ENCODE results near the gene SLC24A3. TPM values are rescaled to one million over a fixed set of nuclear protein-coding genes. Genes with fewer than 3 reads are reported as not detected.

Gene SLC24A3
- total RNA-seq, 1 experiment from 2014 or later = not detected

DNA sequence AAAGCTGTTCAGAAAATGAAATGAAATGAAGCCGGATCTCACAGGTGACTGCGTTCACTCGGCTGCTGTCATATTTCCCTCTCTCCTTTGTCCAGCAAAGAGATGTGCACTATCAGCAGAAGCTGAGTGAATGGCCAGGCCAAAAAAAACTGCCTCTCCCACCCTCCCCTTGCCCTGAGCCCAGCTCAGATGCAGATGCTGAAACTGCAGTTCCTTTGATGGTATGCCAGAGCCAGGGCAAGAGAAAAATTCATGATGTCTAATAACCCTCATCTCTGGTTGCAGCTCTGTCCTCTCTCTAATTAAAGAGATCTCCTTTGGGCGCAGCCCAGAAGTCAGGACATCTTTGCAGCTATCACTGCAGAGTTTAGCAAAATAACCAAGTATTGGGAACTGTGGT, 335.1 kb downstream of the SLC24A3 start:
- Histone ChIP-seq H3K27ac (ENCODE audit: low read length) (no peak overlapping the region), H3K9me3 (ENCODE audit: control insufficient read depth, insufficient read depth, low read depth, low read length) (no peaks in the 10 kb centered on the region), H3K4me1 (ENCODE audit: control insufficient read depth, insufficient read depth, low read length) (no peaks in the 10 kb centered on the region), H3K4me3 (ENCODE audit: low read depth in 2 of 2, low read length in 2 of 2) (no peak overlapping the region), H3K27me3 (ENCODE audit: control insufficient read depth, insufficient read depth, low read length) (peaks cover 3% of the 10 kb centered on the region; the same call in 1 of the 2 replicates), H3K36me3 (ENCODE audit: control insufficient read depth, insufficient read depth, low read length) (no peaks in the 10 kb centered on the region)
- ChIA-PET POLR2A (no interaction called here), CTCF (no interaction called here)
- ATAC-seq (no peak), DNase-seq (ENCODE audit: low read depth, low spot score) (no peak)
- in situ Hi-C loops (cut with HindIII; ENCODE audit: low pct_unique_long_range_greater_than_20kb, low sequenced_read_pairs) = no loop called here
- intact Hi-C loops (cut with micrococcal nuclease; ENCODE audit: unreplicated experiment) = no loop called here
- TF ChIP-seq REST (IDR thresholded peaks at IDR 0.05; ENCODE audit: insufficient read depth in 1 of 2, low read depth in 2 of 2, low read length in 1 of 2) (no peak), POLR2AphosphoS5 (IDR thresholded peaks at IDR 0.05; ENCODE audit: low read depth, low read length) (no peak), TCF7L2 (IDR thresholded peaks at IDR 0.05; ENCODE audit: low read depth, low read length) (no peak), SIN3A (IDR thresholded peaks at IDR 0.05; ENCODE audit: borderline replicate concordance, insufficient read depth, low read depth, low read length) (no peak)
- TF ChIP-seq, protein P1, sequence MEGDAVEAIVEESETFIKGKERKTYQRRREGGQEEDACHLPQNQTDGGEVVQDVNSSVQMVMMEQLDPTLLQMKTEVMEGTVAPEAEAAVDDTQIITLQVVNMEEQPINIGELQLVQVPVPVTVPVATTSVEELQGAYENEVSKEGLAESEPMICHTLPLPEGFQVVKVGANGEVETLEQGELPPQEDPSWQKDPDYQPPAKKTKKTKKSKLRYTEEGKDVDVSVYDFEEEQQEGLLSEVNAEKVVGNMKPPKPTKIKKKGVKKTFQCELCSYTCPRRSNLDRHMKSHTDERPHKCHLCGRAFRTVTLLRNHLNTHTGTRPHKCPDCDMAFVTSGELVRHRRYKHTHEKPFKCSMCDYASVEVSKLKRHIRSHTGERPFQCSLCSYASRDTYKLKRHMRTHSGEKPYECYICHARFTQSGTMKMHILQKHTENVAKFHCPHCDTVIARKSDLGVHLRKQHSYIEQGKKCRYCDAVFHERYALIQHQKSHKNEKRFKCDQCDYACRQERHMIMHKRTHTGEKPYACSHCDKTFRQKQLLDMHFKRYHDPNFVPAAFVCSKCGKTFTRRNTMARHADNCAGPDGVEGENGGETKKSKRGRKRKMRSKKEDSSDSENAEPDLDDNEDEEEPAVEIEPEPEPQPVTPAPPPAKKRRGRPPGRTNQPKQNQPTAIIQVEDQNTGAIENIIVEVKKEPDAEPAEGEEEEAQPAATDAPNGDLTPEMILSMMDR (IDR thresholded peaks at IDR 0.05) = no peak
- no TSS peak for BruUV-seq (replicated peaks)

DNA sequence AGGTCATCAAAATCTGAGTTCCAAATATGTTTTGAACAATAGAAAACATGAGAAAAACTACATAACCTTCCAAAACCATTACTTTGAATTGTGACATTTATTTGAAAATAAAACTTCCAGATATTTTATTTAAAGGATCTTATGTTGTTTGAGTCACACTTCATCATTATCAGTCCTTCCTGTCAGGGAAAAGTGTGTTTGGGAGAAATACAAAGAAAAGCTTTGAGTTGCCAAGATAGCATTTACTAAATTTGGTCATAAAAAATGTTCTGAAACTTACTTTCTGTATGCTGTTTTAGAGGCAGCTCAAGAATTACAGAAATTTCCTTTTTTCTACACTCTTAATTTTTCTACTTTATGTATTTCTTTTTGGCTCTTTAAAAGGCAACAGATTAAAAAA, 337.5 kb downstream of the SLC24A3 start:
- intact Hi-C loops (cut with micrococcal nuclease; ENCODE audit: unreplicated experiment) = no loop called here
- no peak overlapping the region for H3K27ac ChIP-seq (ENCODE audit: low read length)
- TF ChIP-seq POLR2AphosphoS5 (IDR thresholded peaks at IDR 0.05; ENCODE audit: low read depth, low read length) = no peak
- TF ChIP-seq REST (IDR thresholded peaks at IDR 0.05; ENCODE audit: insufficient read depth in 1 of 2, low read depth in 2 of 2, low read length in 1 of 2) = no peak
- no peak overlapping the region for H3K4me3 ChIP-seq (ENCODE audit: low read depth in 2 of 2, low read length in 2 of 2)
- ATAC-seq (no peak), DNase-seq (ENCODE audit: low read depth, low spot score) (no peak)
- no peaks in the 10 kb centered on the region for H3K9me3 ChIP-seq (ENCODE audit: control insufficient read depth, insufficient read depth, low read depth, low read length)
- BruUV-seq (replicated peaks) = no TSS peak
- POLR2A ChIA-PET = no interaction called here
- H3K36me3 ChIP-seq (ENCODE audit: control insufficient read depth, insufficient read depth, low read length) = no peaks in the 10 kb centered on the region
- CTCF ChIA-PET = no interaction called here
- H3K4me1 ChIP-seq (ENCODE audit: control insufficient read depth, insufficient read depth, low read length) = no peaks in the 10 kb centered on the region
- in situ Hi-C loops (cut with HindIII; ENCODE audit: low pct_unique_long_range_greater_than_20kb, low sequenced_read_pairs) = no loop called here
- peaks cover 3% of the 10 kb centered on the region; the same call in 1 of the 2 replicates for H3K27me3 ChIP-seq (ENCODE audit: control insufficient read depth, insufficient read depth, low read length)

Measured in Panc1 (cell line).